Liver (tissue), 3 donors: ENCODE measurements around the gene CEP76.

ENCODE experiments used
- EGR1 ChIP-seq, 2 donors: IDR thresholded peaks; 2 replicates each; pipeline ENCODE4 v1.6.1; 2016 to 2018; ENCODE audit warnings: antibody characterized with exemption in 2 of 2, low read depth in 2 of 2
- GABPA ChIP-seq, 2 donors: IDR thresholded peaks in 1 of 2; conservative IDR thresholded peaks in 1 of 2; 2 replicates each; pipeline ENCODE4 v1.6.1; 2016; ENCODE audit warnings: antibody characterized with exemption in 2 of 2, mild to moderate bottlenecking in 1 of 2, moderate library complexity in 1 of 2
- HNF4A ChIP-seq, 2 donors: conservative IDR thresholded peaks; 2 replicates each; pipeline ENCODE4 v1.6.1; 2016; ENCODE audit warnings: antibody characterized with exemption in 2 of 2, mild to moderate bottlenecking in 2 of 2
- HNF4G ChIP-seq: IDR thresholded peaks from 2 replicates; pipeline ENCODE4 v1.6.1; 2016; ENCODE audit warnings: antibody characterized with exemption
- JUND ChIP-seq, 2 donors: IDR thresholded peaks; 2 replicates each; pipeline ENCODE4 v1.6.1; 2016; ENCODE audit warnings: antibody characterized with exemption in 2 of 2
- RAD21 ChIP-seq, 2 donors: IDR thresholded peaks; 2 replicates each; pipeline ENCODE4 v1.6.1; 2016; ENCODE audit warnings: antibody characterized with exemption in 2 of 2, mild to moderate bottlenecking in 2 of 2
- RXRA ChIP-seq, 2 donors: IDR thresholded peaks; 2 replicates each; pipeline ENCODE4 v1.6.1; 2017 to 2018; ENCODE audit warnings: antibody characterized with exemption in 2 of 2, mild to moderate bottlenecking in 1 of 2
- SP1 ChIP-seq: IDR thresholded peaks from 2 replicates; pipeline ENCODE4 v1.6.1; 2018; ENCODE audit warnings: antibody characterized with exemption, mild to moderate bottlenecking
- YY1 ChIP-seq: IDR thresholded peaks from 2 replicates; pipeline ENCODE4 v1.6.1; 2016; ENCODE audit warnings: antibody characterized with exemption, mild to moderate bottlenecking
- TF ChIP-seq, protein P1 (sequence below): fragments of 150-350 bp; IDR thresholded peaks from 2 replicates; pipeline ENCODE4 v1.5.1; 2017; ENCODE audit warnings: improper control_type of control experiment, low read depth, low read length; ENCODE audit not compliant: missing input control
- TF ChIP-seq, protein P2 (sequence below): IDR thresholded peaks from 2 replicates; pipeline ENCODE4 v1.6.1; 2016; ENCODE audit warnings: antibody characterized with exemption
- TF ChIP-seq, protein P3 (sequence below): IDR thresholded peaks from 2 replicates; pipeline ENCODE4 v1.6.1; 2016; ENCODE audit warnings: antibody characterized with exemption, mild to moderate bottlenecking
- TF ChIP-seq, protein P4 (sequence below): IDR thresholded peaks from 2 replicates; pipeline ENCODE4 v1.6.1; 2016; ENCODE audit warnings: antibody characterized with exemption
- donor health status: healthy.
- donor health status: healthy.

DNA sequence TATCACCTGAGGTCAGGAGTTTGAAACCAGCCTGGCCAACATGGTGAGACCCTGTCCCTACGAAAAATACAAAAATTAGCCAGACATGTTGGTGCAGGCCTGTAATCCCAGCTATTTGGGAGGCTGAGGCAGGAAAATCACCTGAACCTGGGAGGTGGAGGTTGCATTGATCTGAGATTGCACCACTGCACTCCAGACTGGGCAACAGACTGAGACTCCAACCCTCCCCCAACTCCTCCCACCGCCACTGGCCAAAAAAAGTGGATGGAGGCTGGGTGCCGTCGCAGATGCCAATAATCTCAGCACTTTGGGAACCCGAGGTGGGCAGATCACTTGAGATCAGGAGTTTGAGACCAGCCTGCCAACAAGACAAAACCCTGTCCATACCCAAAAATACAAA lies 34.5 kb downstream of the CEP76 start:
- TF ChIP-seq, protein P1, sequence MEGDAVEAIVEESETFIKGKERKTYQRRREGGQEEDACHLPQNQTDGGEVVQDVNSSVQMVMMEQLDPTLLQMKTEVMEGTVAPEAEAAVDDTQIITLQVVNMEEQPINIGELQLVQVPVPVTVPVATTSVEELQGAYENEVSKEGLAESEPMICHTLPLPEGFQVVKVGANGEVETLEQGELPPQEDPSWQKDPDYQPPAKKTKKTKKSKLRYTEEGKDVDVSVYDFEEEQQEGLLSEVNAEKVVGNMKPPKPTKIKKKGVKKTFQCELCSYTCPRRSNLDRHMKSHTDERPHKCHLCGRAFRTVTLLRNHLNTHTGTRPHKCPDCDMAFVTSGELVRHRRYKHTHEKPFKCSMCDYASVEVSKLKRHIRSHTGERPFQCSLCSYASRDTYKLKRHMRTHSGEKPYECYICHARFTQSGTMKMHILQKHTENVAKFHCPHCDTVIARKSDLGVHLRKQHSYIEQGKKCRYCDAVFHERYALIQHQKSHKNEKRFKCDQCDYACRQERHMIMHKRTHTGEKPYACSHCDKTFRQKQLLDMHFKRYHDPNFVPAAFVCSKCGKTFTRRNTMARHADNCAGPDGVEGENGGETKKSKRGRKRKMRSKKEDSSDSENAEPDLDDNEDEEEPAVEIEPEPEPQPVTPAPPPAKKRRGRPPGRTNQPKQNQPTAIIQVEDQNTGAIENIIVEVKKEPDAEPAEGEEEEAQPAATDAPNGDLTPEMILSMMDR, result no peak
- no peak for TF ChIP-seq SP1
- TF ChIP-seq RAD21 (IDR thresholded peaks at IDR 0.05), result no peak
- TF ChIP-seq, protein P2, sequence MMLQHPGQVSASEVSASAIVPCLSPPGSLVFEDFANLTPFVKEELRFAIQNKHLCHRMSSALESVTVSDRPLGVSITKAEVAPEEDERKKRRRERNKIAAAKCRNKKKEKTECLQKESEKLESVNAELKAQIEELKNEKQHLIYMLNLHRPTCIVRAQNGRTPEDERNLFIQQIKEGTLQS, result no peak
- TF ChIP-seq JUND (IDR thresholded peaks at IDR 0.05), result no peak
- TF ChIP-seq GABPA (IDR thresholded peaks at IDR 0.05 in 1 of 2, conservative IDR thresholded peaks at IDR 0.05 in 1 of 2), result no peak
- TF ChIP-seq HNF4G, result no peak
- TF ChIP-seq HNF4A (conservative IDR thresholded peaks at IDR 0.05), result no peak
- no peak for TF ChIP-seq YY1
- no peak for TF ChIP-seq EGR1 (IDR thresholded peaks at IDR 0.05; ENCODE audit: low read depth in 2 of 2)
- TF ChIP-seq, protein P3, sequence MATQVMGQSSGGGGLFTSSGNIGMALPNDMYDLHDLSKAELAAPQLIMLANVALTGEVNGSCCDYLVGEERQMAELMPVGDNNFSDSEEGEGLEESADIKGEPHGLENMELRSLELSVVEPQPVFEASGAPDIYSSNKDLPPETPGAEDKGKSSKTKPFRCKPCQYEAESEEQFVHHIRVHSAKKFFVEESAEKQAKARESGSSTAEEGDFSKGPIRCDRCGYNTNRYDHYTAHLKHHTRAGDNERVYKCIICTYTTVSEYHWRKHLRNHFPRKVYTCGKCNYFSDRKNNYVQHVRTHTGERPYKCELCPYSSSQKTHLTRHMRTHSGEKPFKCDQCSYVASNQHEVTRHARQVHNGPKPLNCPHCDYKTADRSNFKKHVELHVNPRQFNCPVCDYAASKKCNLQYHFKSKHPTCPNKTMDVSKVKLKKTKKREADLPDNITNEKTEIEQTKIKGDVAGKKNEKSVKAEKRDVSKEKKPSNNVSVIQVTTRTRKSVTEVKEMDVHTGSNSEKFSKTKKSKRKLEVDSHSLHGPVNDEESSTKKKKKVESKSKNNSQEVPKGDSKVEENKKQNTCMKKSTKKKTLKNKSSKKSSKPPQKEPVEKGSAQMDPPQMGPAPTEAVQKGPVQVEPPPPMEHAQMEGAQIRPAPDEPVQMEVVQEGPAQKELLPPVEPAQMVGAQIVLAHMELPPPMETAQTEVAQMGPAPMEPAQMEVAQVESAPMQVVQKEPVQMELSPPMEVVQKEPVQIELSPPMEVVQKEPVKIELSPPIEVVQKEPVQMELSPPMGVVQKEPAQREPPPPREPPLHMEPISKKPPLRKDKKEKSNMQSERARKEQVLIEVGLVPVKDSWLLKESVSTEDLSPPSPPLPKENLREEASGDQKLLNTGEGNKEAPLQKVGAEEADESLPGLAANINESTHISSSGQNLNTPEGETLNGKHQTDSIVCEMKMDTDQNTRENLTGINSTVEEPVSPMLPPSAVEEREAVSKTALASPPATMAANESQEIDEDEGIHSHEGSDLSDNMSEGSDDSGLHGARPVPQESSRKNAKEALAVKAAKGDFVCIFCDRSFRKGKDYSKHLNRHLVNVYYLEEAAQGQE, result no peak
- TF ChIP-seq, protein P4, sequence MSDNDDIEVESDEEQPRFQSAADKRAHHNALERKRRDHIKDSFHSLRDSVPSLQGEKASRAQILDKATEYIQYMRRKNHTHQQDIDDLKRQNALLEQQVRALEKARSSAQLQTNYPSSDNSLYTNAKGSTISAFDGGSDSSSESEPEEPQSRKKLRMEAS, result no peak
- no peak for TF ChIP-seq RXRA (IDR thresholded peaks at IDR 0.05)
